ENCODE data around the gene CDHR5.

CDHR5 gene

GRCh38 chr11:620935-621814, 3.6 kb downstream of the CDHR5 start:
- DNase-seq: no peak

- DNase-seq: no peak
These were observed 4.6 kb downstream of the CDHR5 start for GRCh38 chr11:620201-620600.

DNA sequence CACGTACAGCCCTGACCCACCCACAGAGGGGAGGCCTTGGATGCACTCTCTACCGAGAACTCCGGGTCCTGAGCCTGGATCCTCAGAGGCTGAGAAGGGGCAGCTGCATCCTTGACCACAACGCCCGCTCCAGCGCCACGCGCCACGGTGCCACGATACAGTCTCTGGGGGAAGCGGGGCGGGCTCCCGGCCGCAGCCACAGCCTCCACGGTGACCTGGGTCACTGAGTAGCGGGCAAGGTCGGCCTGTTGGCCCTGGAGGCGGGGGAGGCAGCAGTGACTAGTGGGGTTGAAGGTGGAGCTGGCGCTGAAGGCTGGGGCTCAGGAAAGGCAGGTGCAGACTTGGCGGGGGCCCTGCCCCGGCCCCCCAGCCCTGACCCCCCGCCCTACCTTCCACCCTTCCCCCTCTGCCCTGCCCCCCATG, 5.1 kb downstream of the CDHR5 start:
- no peak for DNase-seq

DNA sequence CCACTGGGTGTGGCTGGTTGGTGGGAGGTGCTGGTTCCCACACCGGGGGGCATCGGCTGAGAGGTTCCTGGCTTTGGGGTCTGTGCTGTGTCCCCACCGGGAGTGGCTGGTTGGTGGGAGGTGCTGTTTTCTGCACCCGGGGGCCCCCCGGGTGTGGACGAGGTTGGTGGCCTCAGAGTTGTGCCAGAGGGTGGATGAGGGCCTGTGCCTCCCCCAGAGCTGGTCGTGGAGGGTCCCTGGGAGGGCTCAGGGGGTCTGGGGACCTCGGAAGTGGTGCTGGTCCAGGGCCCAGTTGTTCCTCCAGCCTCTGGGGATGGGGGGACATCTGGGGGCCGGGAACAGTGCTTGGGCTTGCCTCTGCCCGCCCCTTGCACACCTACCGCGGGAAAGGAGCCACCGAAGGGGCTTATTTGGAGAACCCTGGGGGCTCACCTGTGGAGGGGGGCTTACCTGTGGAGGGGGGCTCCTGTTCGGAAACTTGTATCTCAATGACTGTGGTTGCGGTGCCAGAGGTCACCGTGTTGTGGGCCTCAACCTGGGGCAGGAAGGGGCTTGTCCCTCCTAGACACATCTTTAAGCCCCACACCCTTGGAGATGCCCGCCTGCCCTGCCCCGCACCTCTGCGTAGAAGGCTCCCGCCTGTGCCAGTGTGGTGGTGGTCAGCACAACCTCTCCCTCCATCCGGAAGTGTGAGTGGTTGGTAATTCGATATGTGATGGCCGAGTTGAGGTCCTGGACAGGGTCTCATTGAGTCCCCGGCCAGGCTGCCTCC, 5.7 kb downstream of the CDHR5 start:
- DNase-seq: no peak

DNA sequence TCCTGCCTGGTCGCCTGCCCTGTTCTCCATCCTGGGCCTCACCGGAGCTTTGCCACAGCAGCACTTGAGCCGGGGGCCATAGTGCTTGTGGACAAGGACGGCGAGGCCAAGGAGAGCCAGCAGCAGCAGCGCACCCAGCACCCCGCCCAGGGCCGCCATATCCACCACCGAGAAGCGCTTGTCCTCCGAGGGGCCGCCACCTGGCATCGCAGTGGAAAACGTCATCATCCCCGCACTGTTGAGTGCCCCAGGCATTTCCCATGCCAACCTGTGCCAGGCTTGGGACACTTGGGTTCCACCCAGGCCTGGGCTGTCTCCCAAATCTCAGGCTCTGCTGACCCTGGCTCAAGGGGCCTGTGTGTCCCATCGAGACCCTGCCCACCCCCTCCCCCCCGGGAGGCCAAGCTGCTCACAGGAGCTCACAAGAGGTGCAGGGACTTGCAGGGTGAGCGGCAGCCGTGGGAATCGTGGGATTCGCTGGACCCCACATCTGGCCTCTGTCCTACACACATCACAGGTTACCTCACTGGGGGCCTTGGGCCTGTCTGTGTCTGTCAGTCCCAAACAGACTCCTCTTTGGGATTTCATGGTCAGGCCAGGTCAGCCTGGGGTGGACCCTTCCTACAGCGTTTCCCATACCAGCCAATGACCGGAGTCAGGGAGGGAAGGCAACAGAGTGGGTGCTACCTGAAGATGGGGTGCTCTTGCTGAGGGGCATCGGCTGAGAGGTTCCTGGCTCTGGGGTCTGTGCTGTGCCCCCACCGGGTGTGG, 6.7 kb downstream of the CDHR5 start:
- no peak for DNase-seq

DNA sequence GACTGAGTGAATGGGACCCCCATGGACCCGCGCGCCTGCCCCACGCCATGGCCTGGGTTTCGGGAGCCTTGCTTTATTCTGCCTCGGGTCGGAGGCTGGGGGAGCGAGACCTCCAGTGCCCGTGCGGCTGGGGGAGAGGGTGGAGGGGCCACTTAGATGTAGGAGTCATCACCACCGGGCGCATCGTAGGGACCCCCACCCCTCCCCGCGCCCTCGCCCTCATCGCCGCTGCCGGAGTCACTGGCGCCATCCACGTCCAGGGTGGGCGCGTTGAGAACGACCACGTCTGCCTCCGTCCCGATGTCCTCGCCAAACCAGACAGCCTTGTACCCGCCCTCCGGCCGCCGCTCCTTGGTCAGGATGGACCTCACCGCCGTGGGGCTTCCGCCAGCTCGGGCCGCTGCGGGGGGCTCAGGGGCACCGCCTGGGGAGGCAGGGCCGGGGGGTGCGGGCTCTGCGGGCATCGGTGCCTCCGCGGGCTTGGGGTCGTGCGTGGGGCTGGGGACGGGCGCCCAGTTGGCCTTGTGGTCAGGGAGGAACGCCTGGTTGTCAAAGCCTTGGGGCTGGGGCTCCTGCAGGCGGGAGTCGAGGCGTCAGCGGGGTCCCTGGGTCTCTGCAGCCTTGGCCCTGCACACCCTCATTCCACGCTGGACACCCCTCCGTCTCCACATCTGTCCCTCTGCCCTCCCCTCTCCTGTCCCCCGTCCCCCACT, 7.4 kb downstream of the CDHR5 start:
- DNase-seq: no peak

DNA sequence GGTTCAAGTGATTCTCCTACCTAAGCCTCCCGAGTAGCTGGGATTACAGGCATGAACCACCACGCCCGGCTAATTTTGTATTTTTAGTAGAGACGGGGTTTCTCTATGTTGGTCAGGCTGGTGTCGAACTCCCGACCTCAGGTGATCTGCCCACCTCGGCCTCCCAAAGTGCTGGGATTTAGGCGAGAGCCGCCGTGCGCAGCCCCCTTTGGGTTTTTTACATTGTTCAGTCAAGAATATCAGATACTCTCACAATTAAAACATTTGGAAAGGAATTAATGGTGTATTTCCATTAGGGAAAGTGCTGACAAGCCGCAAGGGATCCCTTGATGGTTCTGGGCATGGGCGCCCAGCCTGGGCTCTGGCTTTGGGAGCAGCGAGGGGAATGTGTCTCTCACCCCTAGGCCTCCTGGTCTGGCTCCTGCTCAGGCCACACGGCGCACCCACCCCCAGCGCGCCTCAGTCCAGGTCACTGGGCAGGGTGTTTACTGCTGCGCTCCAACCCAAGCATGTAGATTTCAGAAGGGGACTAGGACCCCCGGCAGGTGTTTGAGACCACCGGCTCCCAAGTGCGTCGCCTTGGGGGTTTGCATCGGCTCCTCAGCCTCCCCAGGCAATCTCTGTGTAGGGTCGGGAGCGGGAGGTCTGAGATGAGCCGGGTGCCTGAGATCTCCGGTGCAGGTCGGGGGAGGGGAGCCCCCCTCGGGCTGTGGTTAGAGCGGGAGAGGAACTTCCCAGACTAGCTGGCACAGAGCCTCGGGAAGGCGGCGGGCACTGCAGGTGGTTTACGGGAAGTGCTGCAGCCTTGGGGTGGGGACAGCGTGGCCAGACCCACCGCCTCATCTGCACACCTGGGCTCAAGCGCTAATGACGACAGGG, 8.2 kb downstream of the CDHR5 start:
- DNase-seq: no peak

- peak; percentile 92 for DNase-seq
These were observed 9.0 kb downstream of the CDHR5 start, which contains the start of gene IRF7 for GRCh38 chr11:615504-616319. Gene IRF7, minus strand, starts transcription at chr11:615950. Its CDS starts 586 bp downstream, at chr11:615364.

DNA sequence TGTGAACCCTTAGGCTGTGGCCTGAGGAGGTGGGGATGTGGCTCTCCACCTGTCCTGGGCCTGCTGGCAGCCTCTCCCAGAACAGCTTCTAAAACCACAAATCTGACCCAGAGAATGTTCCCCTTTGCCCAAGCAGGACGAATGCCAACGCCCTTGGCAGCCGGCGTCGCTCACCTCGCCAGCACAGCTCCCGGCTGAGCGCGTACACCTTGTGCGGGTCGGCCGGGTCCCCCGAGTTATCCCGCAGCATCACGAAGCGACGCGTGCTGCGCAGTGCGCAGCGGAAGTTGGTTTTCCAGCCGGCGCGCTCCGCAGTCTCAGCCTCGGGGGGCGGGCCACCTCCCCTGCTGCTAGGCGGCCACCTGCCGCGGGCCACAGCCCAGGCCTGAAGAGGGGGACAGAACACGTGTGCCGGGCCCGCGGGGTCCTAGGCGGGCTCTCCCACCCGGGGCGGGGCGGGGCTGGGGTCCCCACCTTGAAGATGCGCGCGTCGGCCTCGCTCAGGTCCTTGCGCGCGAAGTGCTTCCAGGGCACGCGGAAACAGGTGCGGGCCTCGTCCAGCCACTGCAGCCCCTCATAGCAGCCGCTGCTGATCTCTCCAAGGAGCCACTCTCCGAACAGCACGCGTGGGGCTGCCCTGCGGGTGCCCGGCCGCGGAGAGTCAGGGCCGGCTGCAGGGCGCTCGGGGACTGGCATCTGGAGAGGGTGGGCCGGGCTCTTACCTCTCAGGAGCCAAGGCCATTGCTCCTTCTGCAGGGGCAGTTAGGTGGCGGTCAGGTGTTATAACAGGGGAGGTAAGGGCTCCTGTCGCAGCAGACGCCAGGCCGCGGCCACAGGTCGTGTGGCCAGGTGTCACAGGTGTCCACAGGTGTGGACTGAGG, 9.9 kb downstream of the CDHR5 start:
- DNase-seq: no peak

DNA sequence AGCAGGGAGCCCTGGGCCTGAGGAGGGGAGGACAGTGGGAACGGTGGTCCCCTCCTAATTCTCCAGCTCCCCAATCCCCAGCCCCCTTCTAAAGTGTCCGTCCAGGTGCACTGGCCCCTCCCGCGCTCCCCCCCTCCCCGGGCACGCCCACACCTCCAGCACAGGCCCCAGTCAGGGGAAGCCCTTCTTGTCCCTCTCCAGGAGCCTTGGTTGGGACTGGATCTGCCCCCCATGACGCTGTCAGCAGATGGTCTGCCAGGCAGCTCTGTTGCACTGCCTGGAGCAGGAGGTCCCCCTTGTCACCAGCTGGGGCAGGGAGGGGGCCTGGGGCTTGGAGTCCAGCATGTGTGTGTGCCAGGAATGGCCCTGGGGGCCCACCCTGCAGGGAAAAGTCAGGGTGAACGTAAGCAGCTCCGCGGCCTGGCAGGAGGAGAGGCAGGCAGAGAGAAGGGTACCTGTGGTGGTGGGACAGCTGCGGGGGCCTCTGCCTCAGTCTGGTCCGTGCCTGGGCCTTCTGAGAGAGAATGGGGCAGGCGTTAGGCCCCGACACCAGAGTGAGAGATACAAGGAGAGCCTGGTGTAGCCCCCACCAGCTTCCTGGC, 10.6 kb downstream of the CDHR5 start:
- no peak for DNase-seq

DNA sequence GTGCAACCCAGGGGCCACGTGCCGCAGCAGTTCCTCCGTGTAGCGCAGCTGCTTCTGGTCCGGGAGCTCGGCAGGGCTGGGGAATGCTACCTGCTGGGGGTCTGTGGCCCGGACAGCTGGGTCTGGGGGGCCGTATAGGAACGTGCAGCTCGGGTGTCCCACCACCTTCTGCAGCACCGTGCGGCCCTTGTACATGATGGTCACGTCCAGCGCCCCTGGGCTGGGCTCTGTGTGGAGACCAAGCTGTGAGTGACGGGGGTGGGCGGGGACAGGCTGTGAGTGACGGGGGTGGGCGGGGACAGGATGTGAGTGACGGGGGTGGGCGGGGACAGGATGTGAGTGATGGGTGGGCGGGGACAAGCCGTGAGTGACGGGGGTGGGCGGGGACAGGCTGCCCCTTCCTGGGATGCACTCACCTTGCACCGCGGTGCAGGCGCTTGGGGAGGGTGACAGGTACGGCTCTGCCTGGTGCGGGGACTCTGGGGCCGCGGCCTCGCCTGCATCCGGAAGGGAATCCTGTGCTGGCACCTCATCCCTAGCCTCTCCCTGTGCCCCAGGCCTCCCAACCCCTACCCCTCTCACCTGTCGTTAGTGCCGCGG, 11.3 kb downstream of the CDHR5 start:
- no peak for DNase-seq

DNA sequence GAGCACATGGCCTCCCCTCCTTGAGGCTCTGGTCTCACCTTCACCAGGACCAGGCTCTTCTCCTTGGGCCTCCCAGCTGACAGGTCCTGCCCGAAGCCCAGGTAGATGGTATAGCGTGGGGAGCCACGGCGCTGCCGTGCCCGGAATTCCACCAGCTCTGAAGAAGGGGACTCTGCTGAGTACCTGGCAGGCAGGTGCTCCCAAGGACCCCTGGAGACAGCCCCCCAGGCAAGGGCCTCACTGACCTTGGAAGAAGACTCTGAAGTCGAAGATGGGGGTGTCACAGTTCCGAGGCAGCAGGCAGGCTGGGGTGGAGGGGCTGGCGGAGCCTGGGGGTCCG, 11.8 kb downstream of the CDHR5 start:
- no peak for DNase-seq

GRCh38 chr11:612201-612960, 12.4 kb downstream of the CDHR5 start:
- DNase-seq: no peak

DNA sequence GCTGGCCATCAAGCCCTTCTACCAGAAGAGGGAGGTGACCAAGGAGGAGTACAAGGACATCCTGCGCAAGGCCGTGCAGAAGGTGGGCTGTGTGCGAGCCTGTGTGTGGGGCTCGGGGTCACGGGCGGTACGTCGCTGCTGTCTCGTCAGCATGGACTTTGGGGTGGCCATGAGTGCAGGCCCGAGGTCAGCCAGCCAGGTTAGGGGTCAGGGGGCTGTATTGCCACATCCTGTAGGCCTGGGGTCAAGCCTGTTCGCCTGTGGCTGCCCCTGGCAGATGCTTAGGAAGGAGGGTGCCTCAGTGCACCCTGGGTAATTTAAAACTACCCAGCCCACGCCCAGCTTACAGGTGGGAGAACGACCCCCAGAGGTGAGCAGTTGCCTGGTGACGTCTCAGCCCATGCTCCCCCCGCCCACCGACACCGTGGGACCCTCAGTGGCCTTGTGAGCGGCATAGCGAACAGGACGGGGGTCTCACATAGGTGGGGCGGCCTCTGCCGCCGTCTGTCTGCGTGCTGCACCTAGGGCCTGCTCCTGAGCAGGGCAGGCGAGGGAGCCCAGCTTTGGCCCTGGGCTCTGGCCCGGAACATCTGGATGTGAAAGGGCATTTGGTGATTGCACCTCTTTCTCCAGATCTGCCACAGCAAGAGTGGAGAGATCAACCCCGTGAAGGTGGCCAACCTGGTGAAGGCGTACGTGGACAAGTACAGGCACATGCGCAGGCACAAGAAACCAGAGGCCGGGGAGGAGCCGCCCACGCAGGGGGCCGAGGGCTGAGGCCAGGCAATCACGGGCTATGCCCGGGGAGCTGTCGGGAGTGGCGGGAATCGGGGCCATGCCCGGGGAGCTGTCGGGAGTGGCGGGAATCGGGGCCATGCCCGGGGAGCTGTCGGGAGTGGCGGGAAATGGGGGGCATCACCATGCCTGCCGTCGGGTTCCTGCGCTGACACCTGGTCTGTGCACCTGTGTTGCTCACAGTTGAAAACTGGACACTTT, 13.5 kb downstream of the CDHR5 start:
- DNase-seq: no peak

DNA sequence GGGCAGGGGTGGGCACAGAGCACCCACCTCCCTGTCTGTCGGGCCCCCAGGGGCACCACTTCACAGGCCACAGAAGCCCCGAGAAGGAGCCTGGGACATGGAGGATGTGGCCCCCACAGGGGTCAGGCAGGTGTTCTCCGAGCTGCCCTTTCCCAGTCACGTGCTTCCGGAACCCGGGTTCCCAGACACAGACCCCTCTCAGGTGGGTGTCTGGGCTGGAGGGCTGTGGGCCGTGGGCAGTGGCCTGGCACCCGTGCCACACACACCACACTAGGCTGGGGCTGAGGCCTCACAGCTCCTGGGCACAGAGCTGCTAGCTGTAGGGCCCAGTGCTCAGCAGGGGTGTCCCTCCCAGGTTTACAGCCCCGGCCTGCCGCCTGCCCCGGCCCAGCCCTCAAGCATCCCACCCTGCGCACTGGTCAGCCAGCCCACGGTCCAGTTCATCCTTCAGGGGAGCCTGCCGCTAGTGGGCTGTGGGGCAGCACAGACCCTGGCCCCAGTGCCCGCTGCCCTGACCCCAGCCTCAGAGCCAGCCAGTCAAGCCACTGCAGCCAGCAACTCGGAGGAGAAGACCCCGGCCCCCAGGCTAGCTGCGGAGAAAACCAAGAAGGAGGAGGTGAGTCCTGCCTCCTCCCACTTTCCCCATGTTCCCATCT, 14.5 kb downstream of the CDHR5 start:
- no peak for DNase-seq

DNA sequence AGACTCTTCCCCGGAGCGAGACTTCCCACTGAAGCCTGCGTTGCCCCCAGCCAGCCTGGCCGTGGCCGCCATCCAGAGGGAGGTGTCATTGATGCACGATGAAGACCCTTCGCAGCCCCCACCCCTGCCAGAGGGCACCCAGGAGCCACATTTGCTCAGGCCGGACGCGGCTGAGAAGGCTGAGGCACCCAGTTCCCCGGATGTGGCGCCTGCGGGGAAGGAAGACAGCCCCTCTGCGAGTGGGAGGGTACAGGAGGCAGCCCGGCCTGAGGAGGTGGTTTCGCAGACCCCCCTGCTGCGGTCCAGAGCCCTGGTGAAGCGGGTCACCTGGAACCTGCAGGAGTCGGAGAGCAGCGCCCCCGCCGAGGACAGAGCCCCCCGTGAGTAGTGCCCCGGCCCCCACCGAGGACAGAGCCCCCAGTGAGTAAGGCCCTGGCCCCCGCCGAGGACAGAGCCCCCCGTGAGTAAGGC, 15.4 kb downstream of the CDHR5 start:
- DNase-seq: no peak
